Panc1 (cell line): Measurements from ENCODE around the gene TNFRSF25. TPM values are rescaled to one million over a fixed set of nuclear protein-coding genes. Genes with fewer than 3 reads are reported as not detected.

Source experiments
- ATAC-seq: fragments of 200-7000 bp; cut with Tn5 transposase; 2 replicates; pipeline ENCODE4 v1.9.1; 2020; ENCODE audit warnings: mild to moderate bottlenecking, moderate library complexity
- BruUV-seq: library from RNA; stranded (reverse); fragments of 400-500 nt; replicated peaks from 2 replicates; lab custom pipeline; 2021; lab: Mats Ljungman, UMichigan
- CTCF ChIA-PET: fragments of 300-600 bp; sonication (Branson Sonifier 250); formaldehyde crosslinking; loops from one replicate; lab custom pipeline; 2022; ENCODE audit warnings: antibody characterized with exemption; lab: Charles Lee
- POLR2A ChIA-PET: fragments of 300-600 bp; sonication (Branson Sonifier 250); formaldehyde crosslinking; loops from one replicate; lab custom pipeline; 2022; ENCODE audit warnings: antibody characterized with exemption; lab: Charles Lee
- DNase-seq: peaks from one replicate; pipeline ENCODE4 v3.0.0-alpha.2; 2010; ENCODE audit warnings: low read depth, low spot score
- H3K27ac ChIP-seq: 2 replicates; pipeline ENCODE4 v1.5.1; 2011; ENCODE audit warnings: mild to moderate bottlenecking, low read length, inconsistent platforms
- H3K27me3 ChIP-seq: fragments of 200-500 bp; sonication (Bioruptor generic); 2 replicates; pipeline ENCODE4 v1.6.0; 2014; ENCODE audit warnings: low read length, inconsistent platforms; ENCODE audit not compliant: control insufficient read depth, insufficient read depth
- H3K36me3 ChIP-seq: fragments of 200-500 bp; sonication (Bioruptor generic); 2 replicates; pipeline ENCODE4 v1.5.1; 2014; ENCODE audit warnings: inconsistent platforms, mild to moderate bottlenecking, low read length, moderate library complexity; ENCODE audit not compliant: control insufficient read depth, insufficient read depth
- H3K4me1 ChIP-seq: 2 replicates; pipeline ENCODE4 v1.5.1; 2011; ENCODE audit warnings: inconsistent platforms, mild to moderate bottlenecking, low read length, moderate library complexity; ENCODE audit not compliant: control insufficient read depth, insufficient read depth
- H3K4me3 ChIP-seq, 2 experiments: 2 replicates each; pipeline ENCODE4 v1.5.1; 2011 to 2012; ENCODE audit warnings: low read depth in 2 of 2, low read length in 2 of 2, mild to moderate bottlenecking in 2 of 2, inconsistent platforms in 1 of 2, moderate library complexity in 1 of 2
- H3K9me3 ChIP-seq: fragments of 200-500 bp; sonication (Bioruptor generic); 2 replicates; pipeline ENCODE4 v1.5.1; 2014; ENCODE audit warnings: low read depth, mild to moderate bottlenecking, inconsistent platforms, low read length, moderate library complexity; ENCODE audit not compliant: control insufficient read depth, insufficient read depth
- CTCF ChIP-seq: fragments of 450-650 bp; IDR thresholded peaks from 2 replicates; pipeline ENCODE4 v1.5.1; 2017; ENCODE audit warnings: mild to moderate bottlenecking
- POLR2AphosphoS5 ChIP-seq: IDR thresholded peaks from 2 replicates; pipeline ENCODE4 v1.6.1; 2012; ENCODE audit warnings: mild to moderate bottlenecking, low read depth, low read length, moderate library complexity
- SIN3A ChIP-seq: IDR thresholded peaks from 2 replicates; pipeline ENCODE4 v1.6.1; 2012; ENCODE audit warnings: low read depth, mild to moderate bottlenecking, low read length, moderate library complexity, borderline replicate concordance; ENCODE audit not compliant: insufficient read depth
- in situ Hi-C: cut with HindIII; loops from 2 replicates; pipeline ENCODE4 v1.10.0; 2016; ENCODE audit warnings: low sequenced_read_pairs, low pct_unique_long_range_greater_than_20kb
- intact Hi-C: fragments of 100-400 bp; cut with micrococcal nuclease; formaldehyde crosslinking; loops from one replicate; pipeline ENCODE4 v1.10.0; 2022; ENCODE audit not compliant: unreplicated experiment
- total RNA-seq: library from RNA; stranded (reverse); gene quantifications from one replicate; pipeline ENCODE4 v1.2.1, GENCODE V29; 2021; ENCODE audit not compliant: unreplicated experiment

TNFRSF25 gene
- total RNA-seq, 1 experiment from 2014 or later: 7.0 TPM

- ATAC-seq (peak; percentile 68), DNase-seq (no peak)
- intact Hi-C loops: no loop called here
- ChIA-PET POLR2A (interaction anchor here (0.7 kb wide), 1 partner anchor 55 kb away, joined by 3 read pairs; no protein-coding TSS in a partner anchor), CTCF (interaction anchor here (0.6 kb wide), 3 partner anchors 15 to 197 kb away, joined by 3 to 7 read pairs (median 3); no protein-coding TSS in a partner anchor)
- no peaks in the 10 kb centered on the region for H3K4me1 ChIP-seq
- TF ChIP-seq CTCF: peak; percentile 35; the same call in 1 of the 2 replicates
- no peak for TF ChIP-seq POLR2AphosphoS5
- H3K27me3 ChIP-seq: no peaks in the 10 kb centered on the region
- no TSS peak for BruUV-seq
- no peak overlapping the region for H3K27ac ChIP-seq
- no peaks in the 10 kb centered on the region for H3K36me3 ChIP-seq
- in situ Hi-C loops: no loop called here
- peak overlapping the region; percentile 8 to 14; a peak in 1 of 4 replicates for H3K4me3 ChIP-seq
- no peaks in the 10 kb centered on the region for H3K9me3 ChIP-seq
Observed at GRCh38 chr1:6448749-6449631, 17.0 kb downstream of the TNFRSF25 start.

- Histone ChIP-seq H3K27me3 (no peaks in the 10 kb centered on the region), H3K27ac (no peak overlapping the region), H3K9me3 (no peaks in the 10 kb centered on the region), H3K36me3 (no peaks in the 10 kb centered on the region), H3K4me3 (0 out of 4 replicates have a peak overlapping the region, but pooled peaks of 1 of the 2 experiments have one; percentile 14), H3K4me1 (no peaks in the 10 kb centered on the region)
- TF ChIP-seq SIN3A: no peak
- peak; percentile 28; the same call in 1 of the 2 replicates for TF ChIP-seq CTCF
- ChIA-PET CTCF (interaction anchor here (0.6 kb wide), 1 partner anchor 74 kb away, joined by 3 read pairs; no protein-coding TSS in a partner anchor), POLR2A (interaction anchor here (0.7 kb wide), 1 partner anchor 56 kb away, joined by 3 read pairs; no protein-coding TSS in a partner anchor)
- DNase-seq: no peak
- peak; percentile 27; the same call in 1 of the 2 replicates for ATAC-seq
- intact Hi-C loops (no loop called here), in situ Hi-C loops (no loop called here)
- no TSS peak for BruUV-seq
Observed at GRCh38 chr1:6447818-6448748, 17.9 kb downstream of the TNFRSF25 start.
